ENCODE measurements around the gene STOX1. TPM values are rescaled to one million over a fixed set of nuclear protein-coding genes. Genes with fewer than 3 reads are reported as not detected.
"Not testable (repeated sequence)": the region's sequence is repeated elsewhere in the genome, so short reads cannot be mapped to it uniquely, and the experiment has no call there.

STOX1 gene
- polyA plus RNA-seq, 1 donor: 9.1 TPM

DNA sequence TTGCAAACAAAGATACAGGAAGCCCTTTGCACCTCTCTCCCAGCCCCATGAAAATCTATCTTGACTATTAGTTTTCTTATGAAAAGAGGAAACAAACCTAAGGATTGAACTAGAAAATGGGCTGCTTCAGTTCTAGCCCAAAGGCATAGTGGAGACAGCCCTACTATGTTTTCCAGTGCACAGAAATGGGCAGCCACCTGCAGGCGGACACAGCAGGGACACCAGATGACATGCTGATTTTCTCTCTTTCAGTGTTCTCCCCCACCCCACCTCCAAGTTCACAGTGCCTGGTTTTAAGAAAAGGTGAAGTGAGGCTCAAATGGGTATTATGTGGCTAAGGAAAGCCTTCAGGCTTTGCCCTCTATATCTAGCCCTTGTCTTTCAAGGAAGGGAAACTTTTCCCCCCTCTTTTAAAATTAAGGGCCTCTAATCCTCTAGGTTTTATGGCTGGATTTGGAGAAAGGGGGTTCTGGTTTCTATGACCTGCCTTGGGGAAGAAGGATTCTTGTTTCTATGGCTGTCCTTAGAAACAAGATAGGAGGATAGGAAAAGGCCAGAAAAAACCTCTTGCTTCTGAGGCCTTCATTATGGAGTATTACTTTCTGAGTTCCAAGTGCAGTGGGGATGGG lies 50.3 kb downstream of the STOX1 start:
- no peak for DNase-seq

DNA sequence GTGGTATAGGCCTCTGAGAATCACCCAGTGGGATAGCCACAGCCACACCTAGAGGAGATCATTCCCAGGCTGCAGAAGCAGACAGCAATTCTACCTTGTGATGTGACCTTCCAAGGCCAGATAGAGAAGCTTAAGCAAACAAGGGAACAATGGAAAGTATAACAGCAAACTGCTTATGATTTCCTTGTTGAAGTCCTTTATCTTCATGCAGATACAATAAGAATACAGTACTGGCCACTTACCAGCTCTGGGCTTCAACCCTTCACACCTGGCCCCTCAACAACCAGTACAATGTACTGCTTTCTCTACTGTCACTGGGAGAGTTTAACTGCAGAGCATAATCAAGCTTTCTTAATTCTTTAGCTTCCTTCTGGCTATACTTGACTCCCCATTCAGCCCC lies 51.2 kb downstream of the STOX1 start:
- DNase-seq: no peak

DNA sequence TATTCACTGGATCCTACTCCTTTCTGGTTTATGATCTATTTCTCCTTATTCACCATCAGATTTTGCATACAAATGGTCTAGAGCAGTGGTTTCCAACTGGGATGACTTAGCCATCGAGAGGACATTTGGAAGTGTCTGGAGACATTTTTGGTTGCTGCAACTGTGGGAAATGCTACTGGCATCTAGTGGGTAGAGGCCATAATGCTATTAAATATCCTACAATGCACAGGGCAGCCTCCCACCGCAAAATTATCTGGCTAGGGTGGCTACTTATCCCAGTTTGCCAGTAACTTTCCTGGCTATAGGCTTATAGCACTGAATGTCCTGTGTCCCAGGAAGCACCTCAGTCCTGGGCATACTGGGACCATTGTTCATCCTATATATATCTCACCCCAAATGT lies 52.3 kb downstream of the STOX1 start:
- no peak for DNase-seq

DNA sequence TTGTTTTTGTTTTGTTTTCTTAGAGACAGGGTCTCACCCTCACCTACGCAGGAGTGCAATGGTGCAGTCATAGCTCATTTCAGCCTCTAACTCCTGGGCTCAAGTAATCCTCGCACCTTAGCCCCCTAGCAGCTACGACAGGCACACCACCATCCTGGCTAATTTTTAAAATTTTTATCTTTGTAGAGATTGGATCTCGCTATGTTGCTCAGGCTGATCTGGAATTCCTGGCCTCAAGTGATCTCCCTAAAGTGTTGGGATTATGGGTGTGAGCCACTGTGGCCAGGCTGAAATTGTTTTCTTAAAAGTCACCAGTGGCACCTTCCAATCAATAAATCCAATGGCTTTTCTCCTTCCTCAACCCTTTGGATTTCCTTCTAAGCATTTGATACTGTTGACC lies 52.9 kb downstream of the STOX1 start:
- no peak for DNase-seq

DNA sequence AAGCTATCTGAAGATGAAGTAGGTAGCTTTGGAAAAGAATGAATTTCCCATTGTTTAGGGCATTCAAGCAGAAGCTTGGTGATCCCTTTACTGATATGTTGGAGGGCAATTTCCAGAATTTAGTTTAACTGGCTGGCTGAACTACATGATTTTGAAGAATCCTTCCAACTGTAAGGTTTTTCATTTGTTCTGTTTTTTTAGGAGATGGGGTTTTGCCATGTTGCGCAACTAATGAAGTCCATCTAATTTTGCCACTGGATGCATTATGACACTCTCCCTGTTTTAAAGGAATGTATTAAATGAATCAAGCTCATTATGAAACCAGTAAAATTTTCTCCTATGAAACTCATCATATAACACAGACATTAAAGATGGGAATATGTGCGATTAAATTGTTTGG lies 67.7 kb downstream of the STOX1 start:
- no peak for DNase-seq

DNA sequence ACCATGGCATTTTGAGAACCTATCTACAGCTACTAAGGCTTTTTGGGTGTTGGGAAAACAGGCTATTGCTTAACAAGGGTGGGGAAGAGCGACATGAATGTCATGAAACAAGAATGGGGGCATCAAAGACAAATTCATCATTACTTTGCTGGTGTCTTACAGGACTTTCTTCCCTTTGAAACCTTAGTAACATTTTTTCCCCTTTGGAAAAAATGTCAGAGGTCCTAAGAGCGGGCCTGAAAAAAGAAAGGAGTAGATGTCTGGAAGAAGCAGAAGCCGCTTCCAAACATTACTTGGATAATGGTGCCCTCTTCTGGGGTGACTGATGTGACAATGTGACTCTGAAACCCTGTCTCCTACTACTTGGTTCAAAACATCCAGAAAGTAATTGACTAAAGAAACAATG lies 70.0 kb downstream of the STOX1 start:
- DNase-seq: peak; percentile 81

DNA sequence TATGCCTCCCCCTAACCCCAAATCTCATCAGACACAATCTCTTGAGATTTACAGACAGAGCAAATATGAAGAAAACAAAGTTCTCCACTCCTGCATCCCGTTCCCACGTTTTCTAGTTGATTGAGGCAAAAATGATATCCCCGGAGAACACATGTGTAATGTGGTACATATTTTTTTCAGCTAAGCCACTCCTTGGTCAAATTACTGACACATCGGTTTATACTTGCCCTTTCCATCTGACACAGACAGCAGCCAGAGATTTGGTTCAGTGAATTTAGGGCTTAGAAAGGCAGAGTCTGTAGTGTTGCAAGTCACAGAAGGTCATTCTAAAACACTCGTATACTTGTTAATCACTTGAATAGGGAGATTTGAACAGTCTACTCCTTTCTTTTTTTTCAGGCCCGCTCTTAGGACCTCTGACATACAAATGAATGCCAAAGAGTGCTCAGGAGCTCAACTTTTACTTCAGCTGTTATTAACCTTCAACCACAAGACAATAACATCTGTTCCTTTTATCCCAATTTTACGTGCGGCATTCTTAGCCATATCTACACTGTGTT lies 71.9 kb downstream of the STOX1 start:
- DNase-seq: no peak

DNA sequence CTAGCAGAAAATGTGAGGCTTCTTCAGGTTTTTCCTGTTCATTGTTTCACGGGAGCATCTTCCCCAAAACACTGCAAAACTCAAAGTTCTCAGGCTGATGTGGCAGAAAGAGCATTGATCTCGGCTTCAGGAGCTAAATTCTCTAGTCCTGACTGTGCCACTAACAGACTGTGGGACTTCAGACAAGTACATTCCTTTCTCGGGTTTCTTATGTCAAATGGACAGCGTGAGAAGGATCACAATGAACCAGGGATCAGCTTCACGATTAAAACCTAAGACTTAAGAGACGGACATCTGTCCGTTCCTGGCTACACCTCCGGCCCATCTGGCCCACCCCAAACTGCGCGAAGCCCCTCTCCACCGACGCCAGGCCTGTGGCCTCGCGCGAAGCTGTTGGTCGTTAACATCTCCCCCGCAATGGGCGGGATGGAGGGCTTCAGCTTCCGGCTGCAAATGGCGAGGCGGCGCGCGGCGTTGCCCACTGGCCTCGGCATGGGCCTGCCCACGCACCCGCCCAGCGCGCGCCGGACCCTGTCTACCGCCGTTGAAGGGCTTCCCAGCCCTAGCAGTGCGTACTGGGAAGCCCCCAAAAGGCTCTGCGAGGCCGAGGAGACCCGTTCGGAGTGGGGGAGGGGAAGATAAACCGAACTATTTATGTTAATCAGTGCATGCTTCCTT lies 73.2 kb downstream of the STOX1 start:
- no peak for DNase-seq

DNA sequence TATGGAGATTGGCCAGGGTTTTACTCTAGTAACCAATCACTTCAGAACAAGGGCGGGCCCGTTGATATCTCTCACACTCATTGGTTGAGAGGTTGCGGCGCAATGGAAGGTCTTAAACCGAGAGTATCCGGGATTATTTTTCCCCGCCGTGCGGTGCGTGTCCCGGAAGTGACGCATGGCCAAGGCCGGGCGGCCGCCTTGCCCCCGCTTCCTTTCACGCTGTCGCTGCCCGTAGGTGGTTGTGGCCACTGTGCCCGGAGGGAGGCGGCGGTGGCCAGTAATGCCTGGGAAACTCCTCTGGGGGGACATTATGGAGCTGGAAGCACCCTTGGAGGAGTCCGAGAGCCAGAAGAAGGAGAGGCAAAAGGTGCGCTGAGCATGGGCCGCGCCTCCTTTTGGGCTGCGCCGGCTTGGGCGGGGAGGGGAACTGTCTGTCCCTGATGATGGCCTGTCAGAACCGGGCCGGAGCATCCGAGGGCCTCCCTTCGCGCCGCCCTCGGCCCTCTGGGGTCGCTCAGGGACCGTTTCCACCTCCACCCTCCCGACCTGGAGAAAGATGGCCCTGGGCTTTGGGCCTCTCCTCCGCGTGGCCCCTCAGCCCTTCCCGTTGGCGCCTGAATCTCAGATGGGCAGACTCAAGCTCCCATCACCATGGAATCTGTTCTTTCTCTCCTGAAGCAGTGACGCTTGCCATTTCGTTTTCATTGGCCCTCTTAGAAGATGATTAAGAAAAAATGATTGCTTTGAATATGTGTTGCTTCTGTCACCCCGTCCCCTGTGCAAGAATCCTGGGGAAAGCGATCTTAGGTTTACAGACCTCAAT lies 74.0 kb downstream of the STOX1 start, which contains the start of gene DDX50:
Gene DDX50 (plus strand): TSS at position 211 of the 823 bp plus-strand sequence. CDS start 70 bp downstream, at position 281.
- DNase-seq: peak; percentile 100

DNA sequence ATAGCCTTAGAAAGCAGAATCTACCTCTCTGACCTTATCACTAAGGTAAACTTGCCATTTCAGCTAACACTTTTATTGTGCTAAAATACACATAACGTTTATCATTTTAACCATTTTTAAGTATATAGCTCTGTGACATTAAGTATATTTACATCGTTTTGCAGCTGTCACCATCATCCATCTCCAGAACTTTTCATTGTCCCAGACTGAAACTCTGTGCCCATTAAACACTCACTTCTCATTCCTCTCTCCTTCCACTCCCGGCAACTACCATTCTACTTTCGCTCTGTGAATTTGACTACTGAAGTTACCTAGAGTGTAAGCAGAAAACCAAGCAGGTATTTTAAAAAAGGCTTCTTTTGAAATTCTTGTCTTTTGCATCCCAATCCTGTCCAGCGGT lies 75.1 kb downstream of the STOX1 start:
- DNase-seq: no peak

DNA sequence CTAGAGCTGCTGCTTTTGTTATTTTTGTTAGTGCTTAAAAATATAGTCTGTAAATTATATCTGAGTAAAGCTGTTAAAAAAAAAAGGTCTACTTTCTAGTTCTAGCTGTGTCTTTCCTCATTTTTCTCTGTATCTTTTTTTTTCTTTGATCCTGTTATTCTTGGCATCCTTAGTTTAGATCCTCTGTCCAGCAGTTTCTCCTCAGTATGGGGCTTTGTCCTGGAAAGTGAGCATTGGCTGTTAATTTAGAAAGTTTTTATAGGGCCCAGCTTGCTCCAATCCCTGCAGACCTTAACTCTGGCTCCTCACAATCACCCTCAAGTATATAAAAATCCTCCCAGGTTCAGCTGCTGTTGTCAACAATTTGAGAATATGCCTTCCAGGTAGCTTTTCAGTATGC lies 97.3 kb downstream of the STOX1 start:
- DNase-seq: no peak

DNA sequence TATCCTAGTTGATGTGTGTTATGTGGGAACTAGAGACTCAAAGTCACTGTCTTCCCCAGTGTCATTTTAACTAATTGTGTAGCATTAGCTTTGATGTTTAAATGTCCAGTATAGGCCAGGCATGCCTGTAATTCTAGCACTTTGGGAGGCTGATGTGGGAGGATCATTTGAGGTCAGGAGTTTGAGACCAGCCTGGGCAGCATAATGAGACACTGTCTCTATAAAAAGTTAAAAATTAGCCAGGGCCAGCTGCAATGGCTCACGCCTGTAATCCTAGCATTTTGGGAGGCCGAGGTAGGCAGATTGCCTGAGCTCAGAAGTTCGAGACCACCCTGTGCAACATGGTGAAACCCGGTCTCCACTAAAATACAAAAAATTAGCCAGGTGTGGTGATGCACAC lies 98.2 kb downstream of the STOX1 start:
- DNase-seq: no peak

DNA sequence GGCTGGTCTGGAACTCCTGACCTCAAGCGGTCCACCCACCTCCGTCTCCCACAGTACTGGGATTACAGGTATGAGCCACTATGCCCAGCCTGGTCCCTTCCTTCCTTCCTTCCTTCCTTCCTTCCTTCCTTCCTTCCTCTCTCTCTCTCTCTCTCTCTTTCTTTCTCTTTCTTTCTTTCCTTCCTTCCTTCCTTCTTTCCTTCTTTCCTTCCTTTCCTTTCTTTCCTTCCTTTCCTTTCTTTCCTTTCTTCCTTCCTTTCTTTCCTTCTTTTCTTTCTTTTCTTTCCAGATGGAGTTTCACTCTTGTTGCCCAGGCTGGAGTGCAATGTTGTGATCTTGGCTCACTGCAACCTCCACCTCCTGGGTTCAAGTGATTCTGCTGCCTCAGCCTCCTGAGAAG lies 101.8 kb downstream of the STOX1 start:
- DNase-seq: not testable (repeated sequence)

DNA sequence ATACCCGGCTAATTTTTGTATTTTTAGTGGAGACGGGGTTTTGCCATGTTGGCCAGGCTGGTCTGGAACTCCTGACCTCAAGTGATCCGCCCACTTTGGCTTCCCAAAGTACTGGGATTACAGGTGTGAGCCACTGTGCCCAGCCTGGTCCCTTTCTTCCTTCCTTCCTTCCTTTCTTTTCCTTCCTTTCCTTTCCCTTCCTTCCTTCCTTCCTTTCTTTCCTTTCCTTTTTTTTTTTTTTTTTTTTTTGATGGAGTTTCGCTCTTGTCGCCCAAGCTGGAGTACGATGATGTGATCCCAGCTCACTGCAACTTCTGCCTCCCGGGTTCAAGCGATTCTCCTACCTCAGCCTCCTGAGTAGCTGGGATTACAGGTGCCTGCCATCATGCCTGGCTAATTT lies 102.6 kb downstream of the STOX1 start:
- DNase-seq: not testable (repeated sequence)

DNA sequence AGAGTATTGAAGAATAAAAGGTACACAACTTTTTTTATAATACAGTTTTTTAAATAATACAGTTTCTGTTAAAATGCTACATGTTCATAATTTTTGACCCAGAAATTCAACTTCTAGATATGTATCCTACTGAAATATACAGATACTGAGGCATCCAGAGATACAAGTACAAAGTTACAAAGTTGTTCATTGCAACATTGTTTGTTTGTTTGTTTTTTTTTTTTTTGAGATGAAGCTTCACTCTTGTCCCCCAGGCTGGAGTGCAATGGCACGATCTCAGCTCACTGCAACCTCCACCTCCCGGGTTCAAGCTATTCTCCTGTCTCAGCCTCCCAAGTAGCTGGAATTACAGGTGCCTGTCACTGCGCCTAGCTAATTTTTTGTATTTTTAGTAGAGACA lies 105.5 kb downstream of the STOX1 start:
- DNase-seq: not testable (repeated sequence)

DNA sequence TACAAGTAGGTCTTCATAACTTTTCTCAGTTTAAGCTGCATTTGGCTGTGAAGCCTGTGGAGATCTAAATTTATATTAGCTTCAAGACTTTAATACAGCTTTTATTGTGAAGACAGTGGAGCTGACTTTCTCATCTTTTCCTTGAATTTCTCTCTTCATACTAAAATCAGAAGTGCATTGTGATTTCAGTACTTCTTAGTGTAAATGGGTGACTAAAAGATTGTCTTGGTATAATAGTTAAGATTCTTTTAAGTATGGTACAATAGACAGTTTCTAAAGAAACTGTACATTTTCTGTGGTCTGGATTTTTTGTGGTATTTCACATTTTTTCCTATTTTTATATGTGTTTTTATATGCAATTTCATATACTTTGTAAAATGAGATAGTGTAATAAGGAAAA lies 107.7 kb downstream of the STOX1 start:
- no peak for DNase-seq

DNA sequence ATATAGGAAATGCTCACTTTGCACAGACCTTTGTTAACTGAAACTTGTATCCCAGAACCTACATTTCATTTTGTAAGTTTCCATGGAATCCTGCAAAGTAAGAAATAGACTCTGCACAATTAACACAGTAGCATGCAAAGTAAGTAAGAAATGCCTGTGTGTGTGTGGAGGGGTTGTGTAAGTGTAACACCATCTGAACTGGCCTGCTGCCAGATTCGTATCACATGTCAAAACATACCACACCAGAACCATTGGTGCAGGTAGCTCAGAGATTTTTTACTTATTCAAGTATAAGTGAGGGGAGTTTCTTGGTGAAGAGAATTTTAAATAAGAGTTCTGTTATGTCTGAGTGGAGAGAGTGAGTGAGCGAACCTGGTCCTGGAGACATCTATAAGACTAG lies 110.8 kb downstream of the STOX1 start:
- DNase-seq: no peak

DNA sequence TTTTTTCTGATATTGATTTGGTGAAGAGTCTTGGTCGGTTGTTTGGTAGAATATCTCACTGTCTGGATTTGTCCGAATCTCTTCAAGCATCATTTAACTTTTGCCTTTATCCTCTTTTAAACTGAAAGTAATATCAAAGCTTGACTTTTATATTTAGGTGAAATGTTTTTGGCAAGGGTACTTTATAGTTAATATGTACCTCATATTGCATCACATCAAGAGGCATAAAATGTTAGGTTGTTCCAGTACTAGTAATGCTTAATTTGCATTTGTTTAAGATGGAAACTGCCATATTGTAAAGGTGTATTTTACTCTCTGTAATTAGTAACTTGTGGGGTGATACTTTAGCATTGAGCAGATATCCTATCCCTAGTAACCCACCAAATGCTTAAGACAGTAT lies 111.6 kb downstream of the STOX1 start:
- no peak for DNase-seq

DNA sequence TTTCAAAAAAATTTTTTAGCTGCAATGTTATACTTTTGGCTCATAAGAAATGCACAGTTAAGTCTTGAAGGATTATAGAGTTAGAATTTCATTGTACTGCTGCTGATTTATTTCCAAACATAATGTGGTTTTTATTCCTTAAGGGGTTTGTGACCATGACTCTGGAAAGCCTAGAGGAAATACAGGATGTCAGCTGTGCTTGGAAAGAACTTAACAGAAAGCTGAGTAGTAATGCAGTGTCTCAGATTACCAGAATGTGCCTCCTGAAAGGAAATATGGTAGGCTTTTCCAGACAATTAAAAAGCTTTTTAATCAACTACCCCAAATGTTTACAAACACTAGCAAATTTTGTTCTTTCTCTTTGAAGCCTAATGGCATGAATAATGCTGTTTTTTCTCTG lies 113.6 kb downstream of the STOX1 start:
- DNase-seq: not testable (repeated sequence)
